Thyroid gland (tissue), 4 donors: Measurements from ENCODE around the gene CNTN2. TPM values are rescaled to one million over a fixed set of nuclear protein-coding genes. Genes with fewer than 3 reads are reported as not detected.

ENCODE experiments used
- DNase-seq, 2 donors: peaks; one replicate each; pipeline ENCODE4 v3.0.0-alpha.2; 2019
- H3K27ac ChIP-seq, 3 donors: fragments of 200-600 bp; sonication (generic); 1 replicate in 2 of 3; 2 replicates in 1 of 3; pipeline ENCODE4 v1.5.1; 2016 to 2019; ENCODE audit warnings: mild to moderate bottlenecking in 1 of 3, moderate library complexity in 1 of 3
- H3K27me3 ChIP-seq: fragments of 200-600 bp; sonication (generic); one replicate; pipeline ENCODE4 v1.5.1; 2019
- H3K36me3 ChIP-seq, 2 donors: fragments of 200-600 bp; sonication (generic); one replicate each; pipeline ENCODE4 v1.5.1; 2016 to 2019
- H3K4me1 ChIP-seq, 2 donors: fragments of 200-600 bp; sonication (generic); one replicate each; pipeline ENCODE4 v1.5.1; 2017 to 2019
- H3K4me3 ChIP-seq, 3 donors: fragments of 200-600 bp; sonication (generic); replicated peaks in 1 of 3; 1 replicate in 2 of 3; 2 replicates in 1 of 3; pipeline ENCODE4 v1.5.1; 2016; ENCODE audit warnings: mild to moderate bottlenecking in 1 of 3
- H3K9me3 ChIP-seq: fragments of 200-600 bp; sonication (generic); one replicate; pipeline ENCODE4 v1.5.1; 2017
- POLR2A ChIP-seq, 2 donors: fragments of 450-650 bp; IDR thresholded peaks; one replicate each; pipeline ENCODE4 v1.6.1; 2017; ENCODE audit warnings: antibody characterized with exemption in 2 of 2, mild to moderate bottlenecking in 2 of 2, moderate library complexity in 1 of 2
- WGBS, 2 donors: methylation state at CpG; one replicate each; pipeline ENCODE4 v1.1.5; 2017; 5-methylcytosine and 5-hydroxymethylcytosine counted together
- intact Hi-C: fragments of 100-400 bp; cut with DNase I; formaldehyde crosslinking; loops from one replicate; pipeline ENCODE4 v1.15.1; 2023
- total RNA-seq, 4 donors: library from RNA; depleted of rRNA; stranded (reverse); fragments of >200 nt; gene quantifications; one replicate each; pipeline ENCODE4 v1.2.3, GENCODE V29; 2016
- TF ChIP-seq, protein P1 (sequence below), 6 experiments: fragments of 200-600 bp in 3 of 6; fragments of 450-650 bp in 3 of 6; sonication (generic) in 3 of 6; IDR thresholded peaks; one replicate each; pipeline ENCODE4 v1.5.1; 2016 to 2019; ENCODE audit warnings: antibody characterized with exemption in 6 of 6, mild to moderate bottlenecking in 2 of 6, inconsistent platforms in 1 of 6, moderate library complexity in 1 of 6

The CNTN2 gene
- total RNA-seq, 4 donors from 2014 or later, result 0.20 to 0.45 (median 0.27) TPM; not detected in 1

DNA sequence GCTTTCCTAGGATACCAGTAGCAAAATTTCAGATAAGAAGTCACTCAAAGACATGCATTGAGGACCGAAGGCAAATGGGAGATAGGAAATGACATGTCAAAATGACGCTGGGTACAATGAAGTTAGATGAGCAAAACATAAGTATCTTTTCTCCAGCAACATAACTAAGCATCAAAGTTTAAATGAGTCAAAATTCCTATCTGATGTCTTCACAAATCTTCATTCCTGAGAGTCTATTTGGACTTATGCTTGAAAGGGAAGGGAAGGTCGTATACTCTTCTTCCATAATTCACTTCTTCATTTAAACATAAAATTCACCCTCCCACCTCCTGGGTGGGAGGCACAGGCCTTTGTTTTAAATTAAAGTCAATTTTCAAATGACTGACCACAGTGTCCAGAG is 45.3 kb downstream of the CNTN2 start:
- H3K9me3 ChIP-seq, result no peaks in the 10 kb centered on the region
- WGBS, 2 donors, result 93 to 94% methylated on average over 3 of the region's 3 CpGs
- no peak for DNase-seq
- intact Hi-C loops, result no loop called here
- no peaks in the 10 kb centered on the region for H3K27me3 ChIP-seq
- no peak overlapping the region for H3K4me3 ChIP-seq
- TF ChIP-seq, protein P1, sequence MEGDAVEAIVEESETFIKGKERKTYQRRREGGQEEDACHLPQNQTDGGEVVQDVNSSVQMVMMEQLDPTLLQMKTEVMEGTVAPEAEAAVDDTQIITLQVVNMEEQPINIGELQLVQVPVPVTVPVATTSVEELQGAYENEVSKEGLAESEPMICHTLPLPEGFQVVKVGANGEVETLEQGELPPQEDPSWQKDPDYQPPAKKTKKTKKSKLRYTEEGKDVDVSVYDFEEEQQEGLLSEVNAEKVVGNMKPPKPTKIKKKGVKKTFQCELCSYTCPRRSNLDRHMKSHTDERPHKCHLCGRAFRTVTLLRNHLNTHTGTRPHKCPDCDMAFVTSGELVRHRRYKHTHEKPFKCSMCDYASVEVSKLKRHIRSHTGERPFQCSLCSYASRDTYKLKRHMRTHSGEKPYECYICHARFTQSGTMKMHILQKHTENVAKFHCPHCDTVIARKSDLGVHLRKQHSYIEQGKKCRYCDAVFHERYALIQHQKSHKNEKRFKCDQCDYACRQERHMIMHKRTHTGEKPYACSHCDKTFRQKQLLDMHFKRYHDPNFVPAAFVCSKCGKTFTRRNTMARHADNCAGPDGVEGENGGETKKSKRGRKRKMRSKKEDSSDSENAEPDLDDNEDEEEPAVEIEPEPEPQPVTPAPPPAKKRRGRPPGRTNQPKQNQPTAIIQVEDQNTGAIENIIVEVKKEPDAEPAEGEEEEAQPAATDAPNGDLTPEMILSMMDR (IDR thresholded peaks at IDR 0.05), result no peak
- no peak for TF ChIP-seq POLR2A (IDR thresholded peaks at IDR 0.05)
- H3K4me1 ChIP-seq, result no peaks in the 10 kb centered on the region
- H3K27ac ChIP-seq, result no peak overlapping the region
- peaks cover 17 to 27% of the 10 kb centered on the region in 2 donors for H3K36me3 ChIP-seq

DNA sequence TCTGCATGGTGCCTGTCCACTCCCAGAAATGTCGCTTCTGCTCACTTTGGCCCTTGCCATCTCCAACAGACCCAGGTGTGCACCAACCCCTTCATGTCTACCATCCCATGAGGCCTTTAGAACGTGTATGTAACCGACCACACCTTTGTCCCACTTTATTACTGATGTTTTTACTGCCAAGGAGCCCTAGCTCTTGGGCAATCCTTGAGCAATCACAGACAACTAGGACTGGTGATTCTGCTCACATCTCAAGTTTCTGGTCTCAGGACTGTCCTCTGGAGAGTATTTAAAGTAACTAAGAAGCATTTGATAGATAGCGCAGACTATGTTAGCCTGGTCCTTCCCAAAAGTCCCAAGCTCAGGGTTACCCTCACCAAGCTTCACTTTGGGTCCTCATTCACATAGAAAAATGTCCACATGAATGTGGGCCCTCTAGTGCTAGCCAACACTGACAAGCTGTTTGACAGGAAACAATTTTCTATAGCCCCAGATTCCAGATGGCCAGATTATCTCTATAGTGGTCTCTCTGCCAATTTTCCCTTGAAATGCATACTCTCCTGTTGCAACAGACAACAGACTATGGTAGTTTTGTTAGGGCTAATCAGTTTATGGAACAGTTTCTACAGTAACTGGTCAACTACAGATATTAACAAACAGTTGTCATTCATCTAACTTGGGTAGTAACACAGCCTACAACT is 48.2 kb downstream of the CNTN2 start:
- no peak overlapping the region for H3K27ac ChIP-seq
- H3K36me3 ChIP-seq, result peaks cover 31 to 44% of the 10 kb centered on the region in 2 donors
- TF ChIP-seq, protein P1 (IDR thresholded peaks at IDR 0.05), result no peak
- TF ChIP-seq POLR2A (IDR thresholded peaks at IDR 0.05), result no peak
- 79 to 85% methylated on average over 4 of the region's 4 CpGs for WGBS, 2 donors
- DNase-seq, result no peak
- no peaks in the 10 kb centered on the region for H3K27me3 ChIP-seq
- H3K4me1 ChIP-seq, result no peaks in the 10 kb centered on the region
- H3K4me3 ChIP-seq, result no peak overlapping the region
- intact Hi-C loops, result no loop called here
- H3K9me3 ChIP-seq, result no peaks in the 10 kb centered on the region

DNA sequence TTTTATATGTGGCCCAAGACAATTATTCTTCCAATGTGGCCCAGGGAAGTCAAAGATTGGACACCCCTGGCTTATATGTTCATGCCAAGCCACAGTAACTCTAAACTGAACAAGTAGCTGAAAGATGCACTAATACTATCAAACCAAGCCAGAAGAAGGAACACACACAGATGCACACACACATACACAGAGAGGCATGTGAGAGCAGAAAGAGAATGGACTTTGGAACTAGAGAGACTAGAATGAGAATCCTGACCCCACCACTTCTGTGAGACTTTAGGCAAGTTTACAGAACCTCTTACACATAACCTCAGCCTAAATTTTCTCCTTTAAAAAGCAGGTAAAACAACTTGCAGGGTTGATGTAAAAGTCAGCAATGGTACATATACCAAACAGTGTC is 52.4 kb downstream of the CNTN2 start:
- Histone ChIP-seq H3K4me3 (no peak overlapping the region), H3K9me3 (no peaks in the 10 kb centered on the region), H3K4me1 (no peaks in the 10 kb centered on the region), H3K27ac (no peak overlapping the region), H3K36me3 (peaks cover 61 to 67% of the 10 kb centered on the region in 2 donors), H3K27me3 (no peaks in the 10 kb centered on the region)
- DNase-seq, result no peak
- TF ChIP-seq POLR2A (IDR thresholded peaks at IDR 0.05), result no peak
- TF ChIP-seq, protein P1 (IDR thresholded peaks at IDR 0.05), result no peak
- intact Hi-C loops, result no loop called here

DNA sequence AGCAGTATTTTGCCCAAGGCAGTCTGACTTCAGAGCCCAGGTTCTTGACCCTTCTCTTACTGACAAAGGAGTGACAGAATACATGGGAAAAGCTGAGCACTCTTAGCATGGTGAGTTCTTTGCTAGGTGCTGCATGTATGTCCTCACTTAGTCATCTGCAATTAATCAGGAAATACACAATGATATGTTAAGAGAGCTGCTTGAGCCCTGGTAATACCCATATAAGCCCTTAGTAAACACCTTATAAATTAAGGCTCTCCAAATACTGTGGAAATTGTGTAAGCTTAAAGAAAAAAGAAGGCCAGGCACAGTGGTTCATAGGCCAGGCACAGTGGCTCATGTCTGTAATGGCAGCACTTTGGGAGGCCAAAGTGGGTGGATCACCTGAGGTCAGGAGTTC is 55.2 kb downstream of the CNTN2 start:
- no peak overlapping the region for H3K4me3 ChIP-seq
- no peak for DNase-seq
- no peaks in the 10 kb centered on the region for H3K9me3 ChIP-seq
- no peaks in the 10 kb centered on the region for H3K27me3 ChIP-seq
- intact Hi-C loops, result no loop called here
- peaks cover 87 to 92% of the 10 kb centered on the region in 2 donors for H3K36me3 ChIP-seq
- no peak for TF ChIP-seq POLR2A (IDR thresholded peaks at IDR 0.05)
- TF ChIP-seq, protein P1 (IDR thresholded peaks at IDR 0.05), result no peak
- H3K4me1 ChIP-seq, result no peaks in the 10 kb centered on the region
- H3K27ac ChIP-seq, result no peak overlapping the region

DNA sequence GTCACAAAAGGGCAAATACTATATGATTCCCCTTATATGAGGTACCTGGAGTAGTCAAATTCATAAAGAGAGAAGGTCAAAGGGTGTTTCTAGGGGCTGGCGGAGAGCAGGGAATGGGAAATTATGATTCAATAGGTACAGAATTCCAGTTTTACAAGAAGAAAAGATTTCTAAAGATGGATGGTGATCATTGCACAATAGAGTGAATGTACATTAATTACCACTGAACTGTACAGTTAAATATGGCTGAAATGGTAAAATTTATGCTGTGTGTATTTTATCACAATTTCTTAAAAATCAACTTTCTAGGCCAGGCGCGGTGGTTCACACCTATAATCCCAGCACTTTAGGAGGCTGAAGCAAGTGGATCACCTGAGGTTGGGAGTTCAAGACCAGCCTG is 59.4 kb downstream of the CNTN2 start:
- H3K4me3 ChIP-seq, result no peak overlapping the region
- WGBS, 2 donors, result 97 to 98% methylated on average over 3 of the region's 3 CpGs
- no peak for DNase-seq
- TF ChIP-seq, protein P1 (IDR thresholded peaks at IDR 0.05), result no peak
- TF ChIP-seq POLR2A (IDR thresholded peaks at IDR 0.05), result no peak
- no peaks in the 10 kb centered on the region for H3K27me3 ChIP-seq
- peaks cover 70 to 72% of the 10 kb centered on the region in 2 donors for H3K36me3 ChIP-seq
- no peaks in the 10 kb centered on the region for H3K4me1 ChIP-seq
- intact Hi-C loops, result no loop called here
- no peaks in the 10 kb centered on the region for H3K9me3 ChIP-seq
- no peak overlapping the region for H3K27ac ChIP-seq
